Neural cell (in vitro differentiated cells): ENCODE measurements around the gene SEL1L3. TPM values are rescaled to one million over a fixed set of nuclear protein-coding genes. Genes with fewer than 3 reads are reported as not detected.

ENCODE experiments used
- polyA plus RNA-seq: library from polyadenylated mRNA; depleted of rRNA; stranded (reverse); fragments of >200 nt; gene quantifications from 2 replicates; pipeline ENCODE4 v1.2.3, GENCODE V29; 2014
- small RNA-seq, 3 experiments: library from RNA; depleted of rRNA; stranded (forward); fragments of <200 nt; gene quantifications; one replicate each; pipeline ENCODE3, GENCODE V24; 2012

Gene SEL1L3
- polyA plus RNA-seq, 1 donor from 2014 or later: 2.0 TPM

Small RNAs within 50 kb of the gene (small RNA-seq; reads per million reads assigned to genes)
- 0 reads per million in 3 experiments for gene MTND4LP22

Other genes with a start within 250 kb of the SEL1L3 start
- not detected in 2 replicates for gene SLC34A2, start 207.1 kb downstream of the SEL1L3 start, polyA plus RNA-seq
- gene SMIM20, start 51.2 kb upstream of the SEL1L3 start, polyA plus RNA-seq: 19.1 and 27.0 TPM in 2 replicates